PC-3 (cell line): ENCODE data around the gene PPP2R3A.

Experiments
- EZH2 ChIP-seq: fragments of 300-600 bp; sonication (generic); IDR thresholded peaks from one replicate; pipeline ENCODE4 v1.6.1; 2017; ENCODE audit warnings: antibody characterized with exemption, mild to moderate bottlenecking, low read length; ENCODE audit not compliant: unreplicated experiment
- TF ChIP-seq, protein P1 (sequence below): fragments of 300-600 bp; sonication (generic); conservative IDR thresholded peaks from 2 replicates; pipeline ENCODE4 v1.5.1; 2017; ENCODE audit warnings: antibody characterized with exemption, low read depth, mild to moderate bottlenecking, low read length

DNA sequence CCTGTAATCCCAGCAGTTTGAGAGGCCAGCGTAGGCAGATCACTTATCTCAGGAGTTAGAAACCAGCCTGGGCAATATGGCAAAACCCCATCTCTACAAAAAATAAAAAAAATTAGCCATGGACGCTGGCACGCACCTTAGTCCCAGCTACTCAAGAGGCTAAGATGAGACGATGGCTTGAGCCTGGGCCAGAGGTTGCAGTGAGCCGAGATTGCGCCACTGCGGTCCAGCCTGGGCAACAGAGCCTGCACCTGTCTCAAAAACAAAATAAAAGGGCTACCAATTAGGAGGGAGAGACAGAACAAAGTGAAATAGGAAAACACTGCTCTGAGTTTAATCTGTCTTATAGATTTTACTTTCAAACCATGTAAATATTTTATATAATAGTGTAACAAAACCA lies 196.8 kb downstream of the PPP2R3A start:
- no peak for TF ChIP-seq EZH2
- TF ChIP-seq, protein P1, sequence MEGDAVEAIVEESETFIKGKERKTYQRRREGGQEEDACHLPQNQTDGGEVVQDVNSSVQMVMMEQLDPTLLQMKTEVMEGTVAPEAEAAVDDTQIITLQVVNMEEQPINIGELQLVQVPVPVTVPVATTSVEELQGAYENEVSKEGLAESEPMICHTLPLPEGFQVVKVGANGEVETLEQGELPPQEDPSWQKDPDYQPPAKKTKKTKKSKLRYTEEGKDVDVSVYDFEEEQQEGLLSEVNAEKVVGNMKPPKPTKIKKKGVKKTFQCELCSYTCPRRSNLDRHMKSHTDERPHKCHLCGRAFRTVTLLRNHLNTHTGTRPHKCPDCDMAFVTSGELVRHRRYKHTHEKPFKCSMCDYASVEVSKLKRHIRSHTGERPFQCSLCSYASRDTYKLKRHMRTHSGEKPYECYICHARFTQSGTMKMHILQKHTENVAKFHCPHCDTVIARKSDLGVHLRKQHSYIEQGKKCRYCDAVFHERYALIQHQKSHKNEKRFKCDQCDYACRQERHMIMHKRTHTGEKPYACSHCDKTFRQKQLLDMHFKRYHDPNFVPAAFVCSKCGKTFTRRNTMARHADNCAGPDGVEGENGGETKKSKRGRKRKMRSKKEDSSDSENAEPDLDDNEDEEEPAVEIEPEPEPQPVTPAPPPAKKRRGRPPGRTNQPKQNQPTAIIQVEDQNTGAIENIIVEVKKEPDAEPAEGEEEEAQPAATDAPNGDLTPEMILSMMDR = no peak
